Cardiac muscle cell (in vitro differentiated cells and primary cell): ENCODE measurements around the gene CACUL1. TPM values are rescaled to one million over a fixed set of nuclear protein-coding genes. Genes with fewer than 3 reads are reported as not detected.
A peak's percentile ranks its signal among the peaks of the same experiment; 100 is the strongest.

Source experiments
- DNase-seq, 2 donors: peaks; one replicate each; pipeline versions ENCODE4 v3.0.0 to v3.0.0-alpha.2; 2010 to 2017; ENCODE audit warnings: low read depth in 1 of 2, low spot score in 1 of 2
- H3K27ac ChIP-seq: fragments of 200-600 bp; sonication (generic); 2 replicates; pipeline ENCODE4 v1.5.1; 2016
- H3K27me3 ChIP-seq: fragments of 200-600 bp; sonication (generic); 2 replicates; pipeline ENCODE4 v1.6.0; 2016; ENCODE audit warnings: control low read depth
- H3K36me3 ChIP-seq: fragments of 200-600 bp; sonication (generic); 2 replicates; pipeline ENCODE4 v1.5.1; 2016; ENCODE audit warnings: control low read depth
- H3K4me1 ChIP-seq: fragments of 200-600 bp; sonication (generic); 2 replicates; pipeline ENCODE4 v1.8.1; 2017; ENCODE audit warnings: low read depth, mild to moderate bottlenecking, mixed run types
- H3K4me3 ChIP-seq: fragments of 200-600 bp; sonication (generic); 2 replicates; pipeline ENCODE4 v1.5.1; 2016; ENCODE audit warnings: mild to moderate bottlenecking
- H3K9me3 ChIP-seq: fragments of 200-600 bp; sonication (generic); 2 replicates; pipeline ENCODE4 v1.5.1; 2017; ENCODE audit warnings: low read depth, mild to moderate bottlenecking, control low read depth
- CTCF ChIP-seq: IDR thresholded peaks from 2 replicates; pipeline ENCODE4 v1.5.1; 2012; ENCODE audit warnings: low read depth, mild to moderate bottlenecking, low read length
- polyA plus RNA-seq: library from polyadenylated mRNA; unstranded; fragments of >200 nt; fragmentation: Nextera tagmentation; extraction: Ambion mirVana; gene quantifications from 2 replicates; pipeline ENCODE4 v1.2.1, GENCODE V29; 2016
- total RNA-seq: library from RNA; depleted of rRNA; stranded (reverse); fragments of >200 nt; gene quantifications from 2 replicates; pipeline ENCODE4 v1.2.3, GENCODE V29; 2016

The CACUL1 gene
- total and polyA plus RNA-seq, 2 experiments from 2014 or later: 35.6 to 40.5 TPM

GRCh38 chr10:118720685-118721538, 33.9 kb downstream of the CACUL1 start:
- no peaks in the 10 kb centered on the region for H3K9me3 ChIP-seq
- peak; percentile 67 for TF ChIP-seq CTCF
- DNase-seq: peak; percentile 59 to 69
- H3K36me3 ChIP-seq: peaks cover 4% of the 10 kb centered on the region
- H3K4me1 ChIP-seq: peaks cover 4% of the 10 kb centered on the region
- H3K27me3 ChIP-seq: no peaks in the 10 kb centered on the region
- no peak overlapping the region for H3K27ac ChIP-seq
- no peak overlapping the region for H3K4me3 ChIP-seq

GRCh38 chr10:118714366-118714765, 40.4 kb downstream of the CACUL1 start:
- no peaks in the 10 kb centered on the region for H3K27me3 ChIP-seq
- H3K4me3 ChIP-seq: no peak overlapping the region
- DNase-seq: no peak
- no peaks in the 10 kb centered on the region for H3K9me3 ChIP-seq
- H3K4me1 ChIP-seq: no peaks in the 10 kb centered on the region
- H3K27ac ChIP-seq: no peak overlapping the region
- H3K36me3 ChIP-seq: no peaks in the 10 kb centered on the region
- TF ChIP-seq CTCF: no peak

DNA sequence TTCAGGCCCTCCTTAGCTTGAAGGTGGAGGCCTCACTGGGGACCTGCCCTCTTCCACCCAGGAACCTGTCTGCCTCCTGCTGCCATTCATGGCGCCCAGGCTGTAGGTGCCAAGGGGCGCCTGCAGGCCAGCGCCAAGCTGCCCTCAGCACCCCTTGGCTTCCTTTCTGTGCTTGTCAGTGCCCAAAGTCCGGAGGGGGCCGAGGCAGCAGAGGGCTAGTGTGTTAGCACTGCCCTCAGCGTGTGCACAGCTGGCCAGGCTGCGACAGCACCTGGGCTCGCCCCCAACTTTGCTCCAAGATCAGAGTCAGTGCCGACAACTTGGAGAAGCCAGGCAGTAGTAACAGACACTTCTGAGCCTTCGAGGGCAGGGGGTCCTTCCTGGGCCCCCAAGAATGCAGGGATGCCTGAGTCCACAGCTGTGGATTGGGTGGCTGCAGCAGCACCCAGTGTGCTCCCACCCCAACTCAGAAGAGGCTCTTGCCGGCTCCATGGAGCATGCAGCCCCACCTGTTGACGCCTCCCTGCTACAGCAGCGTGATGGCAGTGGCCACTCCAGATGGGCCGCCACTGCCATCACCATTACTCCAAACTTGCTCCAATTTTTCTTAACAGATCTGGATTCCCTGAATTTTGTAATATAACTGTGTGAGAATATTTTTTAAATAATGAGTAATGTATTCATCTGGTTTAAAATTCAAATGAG, 41.7 kb downstream of the CACUL1 start:
- Histone ChIP-seq H3K27me3 (no peaks in the 10 kb centered on the region), H3K27ac (no peak overlapping the region), H3K9me3 (no peaks in the 10 kb centered on the region), H3K4me1 (no peaks in the 10 kb centered on the region), H3K4me3 (no peak overlapping the region), H3K36me3 (no peaks in the 10 kb centered on the region)
- DNase-seq: no peak
- TF ChIP-seq CTCF: peak; percentile 21

DNA sequence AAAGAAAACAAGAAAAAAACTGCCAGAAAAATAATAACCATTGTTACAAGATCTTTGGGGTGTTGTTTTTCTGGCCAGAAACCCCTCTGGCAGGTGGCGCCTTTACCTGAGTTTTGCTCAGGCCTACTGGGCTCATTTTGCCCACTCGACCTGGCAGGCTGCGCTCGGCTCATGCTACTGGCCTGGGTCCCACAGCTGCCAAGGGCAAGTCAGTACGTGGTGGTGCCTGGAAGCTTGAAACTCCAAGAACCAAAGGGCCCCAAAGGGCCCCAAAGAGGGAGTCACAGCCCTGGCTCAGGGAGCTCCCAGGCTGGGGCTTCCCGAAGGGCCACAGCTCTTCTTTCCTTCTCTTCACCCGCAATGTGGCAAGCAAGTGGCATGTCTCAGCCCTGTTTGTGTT, 42.7 kb downstream of the CACUL1 start:
- no peaks in the 10 kb centered on the region for H3K9me3 ChIP-seq
- H3K4me1 ChIP-seq: no peaks in the 10 kb centered on the region
- no peak for TF ChIP-seq CTCF
- H3K27me3 ChIP-seq: no peaks in the 10 kb centered on the region
- H3K36me3 ChIP-seq: no peaks in the 10 kb centered on the region
- no peak overlapping the region for H3K27ac ChIP-seq
- no peak overlapping the region for H3K4me3 ChIP-seq
- no peak for DNase-seq

- DNase-seq: no peak
- H3K27ac ChIP-seq: no peak overlapping the region
- no peak for TF ChIP-seq CTCF
- H3K27me3 ChIP-seq: no peaks in the 10 kb centered on the region
- no peaks in the 10 kb centered on the region for H3K4me1 ChIP-seq
- no peaks in the 10 kb centered on the region for H3K9me3 ChIP-seq
- H3K4me3 ChIP-seq: no peak overlapping the region
- H3K36me3 ChIP-seq: peaks cover 4% of the 10 kb centered on the region
These were observed 44.3 kb downstream of the CACUL1 start for GRCh38 chr10:118710487-118710886.
